ENCODE data around the gene LNX2.

The LNX2 gene

DNA sequence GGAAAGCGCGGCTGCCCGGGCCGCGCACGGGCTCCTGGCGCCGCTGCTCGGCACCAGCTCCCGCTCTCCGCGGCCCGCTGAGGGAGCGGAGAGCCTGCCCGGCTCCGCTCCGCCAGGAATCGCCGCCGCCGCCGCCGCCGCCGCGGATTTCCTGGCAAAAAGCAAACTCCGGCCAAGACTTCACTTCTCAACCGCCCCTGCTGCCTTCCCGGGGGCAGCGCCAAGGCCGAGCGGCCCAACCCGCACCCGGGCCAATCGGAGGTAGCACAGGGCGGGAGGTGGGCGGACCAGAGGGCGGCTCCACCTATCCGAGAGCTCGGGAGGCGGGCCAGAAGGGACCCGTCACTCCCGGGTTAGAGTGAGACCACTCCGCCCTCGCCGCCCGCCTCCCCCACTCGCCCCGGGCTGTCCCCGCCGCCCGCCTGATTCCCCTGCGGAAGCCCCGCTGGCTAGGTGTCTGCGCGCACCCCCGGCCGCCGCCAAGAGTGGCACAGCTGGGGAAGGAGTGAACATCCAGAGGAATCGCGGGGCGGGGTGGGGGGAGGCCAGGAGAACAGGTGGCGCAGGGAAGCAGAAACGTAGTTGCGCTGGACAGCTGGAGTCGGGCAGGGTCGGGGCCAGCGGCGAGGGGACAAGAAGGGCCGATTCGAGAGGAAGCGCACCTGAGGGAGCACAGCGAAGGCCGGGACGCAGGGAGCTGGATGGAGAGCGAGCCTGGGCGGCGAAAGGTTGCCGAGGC, at the start of gene LNX2:
LNX2 (minus strand) TSS at position 153 of the 739 bp plus-strand sequence. CDS start 38,826 bp downstream, outside the sequence.
- FAIRE-seq, result peak; percentile 83

DNA sequence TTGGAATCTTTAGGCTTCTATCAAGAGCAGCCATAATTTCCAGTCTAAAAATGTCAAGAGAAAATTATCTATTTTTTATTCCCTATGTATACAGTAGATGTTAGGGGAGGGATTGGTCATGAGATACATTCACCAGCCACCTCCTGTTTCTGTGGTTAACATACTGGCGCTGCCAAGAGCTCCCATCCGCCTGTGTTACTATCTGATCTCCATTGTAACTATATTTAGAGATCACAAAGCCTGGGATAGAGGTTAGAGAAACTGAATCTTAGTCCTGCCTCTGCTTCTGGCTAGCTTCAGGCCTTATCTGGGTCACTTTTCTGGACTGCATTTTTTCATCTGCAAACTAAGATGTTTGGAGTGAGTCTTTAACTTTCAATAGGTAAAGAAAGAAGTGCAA, 47.6 kb upstream of the LNX2 start:
- FAIRE-seq, result no peak

DNA sequence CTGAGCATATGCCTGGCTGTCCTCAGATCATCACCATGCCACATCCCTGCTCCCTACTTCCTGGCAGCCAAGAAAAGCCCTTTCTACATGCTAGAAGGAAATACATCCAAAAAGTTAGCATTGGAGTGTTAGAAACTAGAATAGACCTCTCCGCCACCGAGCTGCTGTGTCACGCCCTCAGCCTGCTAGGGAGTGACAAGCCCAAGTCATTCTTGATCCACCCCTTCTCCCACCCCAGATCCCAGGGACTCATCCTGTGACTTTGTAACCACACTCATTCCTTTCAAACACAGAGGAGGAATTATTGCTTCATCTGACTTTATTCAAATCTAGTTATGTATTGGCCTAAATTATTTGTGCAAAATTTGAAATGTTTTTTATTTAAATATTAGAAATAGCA, 46.6 kb upstream of the LNX2 start:
- FAIRE-seq, result no peak

DNA sequence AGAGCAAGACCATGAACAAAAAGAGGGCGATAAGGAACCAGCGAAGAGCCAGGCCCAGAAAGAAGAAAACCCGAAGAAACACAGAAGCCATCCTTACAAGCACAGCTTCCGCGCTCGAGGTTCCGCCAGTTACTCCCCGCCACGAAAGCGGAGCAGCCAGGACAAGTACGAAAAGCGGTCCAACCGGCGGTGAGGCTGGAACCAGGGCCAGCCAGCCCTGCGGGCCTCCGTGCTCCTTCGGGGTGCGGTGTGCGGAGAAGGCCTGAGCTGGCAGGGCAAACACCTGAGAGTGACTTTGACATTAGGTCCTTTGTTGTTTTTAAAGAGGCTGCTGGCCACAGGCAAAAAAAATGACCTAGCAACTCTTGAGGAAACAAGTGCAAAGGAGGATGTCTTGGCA, 45.4 kb upstream of the LNX2 start:
- no peak for FAIRE-seq

DNA sequence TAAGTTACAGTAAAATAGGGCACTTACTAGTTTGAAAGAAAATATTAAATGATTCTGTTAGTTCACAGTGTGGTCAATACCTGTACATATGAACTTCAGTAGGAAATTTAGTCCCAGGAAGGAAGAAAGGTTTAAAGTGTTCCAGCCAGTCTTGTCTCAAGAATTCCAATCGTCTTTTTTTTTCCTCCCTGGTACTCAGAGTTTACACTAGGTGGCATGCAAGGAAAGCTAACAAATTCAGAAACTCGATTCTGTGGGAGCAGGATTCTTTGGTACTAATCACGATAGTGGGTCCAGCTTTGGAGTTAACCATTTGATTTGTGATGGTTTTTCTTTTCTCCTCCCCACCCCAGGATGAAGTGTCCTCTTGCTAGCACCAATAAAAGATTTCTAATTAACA, 45.0 kb upstream of the LNX2 start:
- FAIRE-seq, result no peak

DNA sequence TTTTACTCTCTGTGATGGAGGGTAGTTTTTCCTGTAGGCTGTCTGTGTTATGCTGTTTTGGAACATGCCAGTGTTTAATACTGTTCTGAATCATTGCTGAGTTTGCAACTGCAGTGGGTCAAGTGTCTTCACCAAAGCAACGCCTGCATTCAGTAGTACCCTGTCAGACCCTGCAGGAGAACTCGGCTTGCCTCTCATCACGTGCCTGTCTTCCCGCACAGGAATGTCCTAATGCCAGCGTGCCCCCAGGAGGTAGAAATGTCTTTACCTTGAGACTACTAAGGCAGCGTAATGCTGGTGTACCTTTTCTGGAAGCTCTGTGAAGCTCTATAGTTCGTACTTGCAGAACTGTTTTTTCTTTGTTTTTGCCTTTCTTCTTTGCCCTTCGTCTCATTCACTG, 43.6 kb upstream of the LNX2 start:
- FAIRE-seq, result no peak

DNA sequence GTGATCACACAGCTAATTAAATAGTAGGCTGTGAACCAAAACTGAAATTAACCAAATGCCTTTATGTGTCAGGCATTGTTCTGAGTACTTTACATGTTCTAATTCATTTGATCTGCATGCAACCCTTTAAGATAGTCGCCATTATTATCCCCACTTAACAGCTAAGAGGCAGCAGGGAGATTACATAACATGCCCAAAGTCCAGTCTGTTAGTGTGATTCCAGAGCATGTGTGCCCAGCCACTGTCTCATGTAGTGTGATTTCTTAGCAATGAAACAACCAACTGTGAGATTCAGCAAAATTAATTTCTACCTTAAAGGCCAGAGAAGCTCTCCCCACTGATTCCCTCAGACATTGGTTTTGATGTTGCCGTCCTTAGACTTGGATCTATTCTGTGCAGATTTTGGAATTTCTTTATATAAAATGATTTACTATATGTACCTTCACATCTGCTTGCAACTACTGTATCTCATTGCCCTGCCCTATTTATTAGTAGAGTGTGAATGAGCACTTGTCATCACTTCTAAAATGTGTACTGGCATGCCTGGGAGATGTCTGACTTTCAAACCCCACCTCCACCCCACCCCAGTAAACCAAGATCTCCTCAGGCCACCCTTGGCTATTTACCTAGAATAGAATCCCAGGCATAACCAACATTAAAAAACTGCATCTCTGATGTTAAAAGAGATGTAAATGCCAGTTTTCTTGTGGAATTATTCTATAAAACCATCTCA, 42.6 kb upstream of the LNX2 start:
- no peak for FAIRE-seq

DNA sequence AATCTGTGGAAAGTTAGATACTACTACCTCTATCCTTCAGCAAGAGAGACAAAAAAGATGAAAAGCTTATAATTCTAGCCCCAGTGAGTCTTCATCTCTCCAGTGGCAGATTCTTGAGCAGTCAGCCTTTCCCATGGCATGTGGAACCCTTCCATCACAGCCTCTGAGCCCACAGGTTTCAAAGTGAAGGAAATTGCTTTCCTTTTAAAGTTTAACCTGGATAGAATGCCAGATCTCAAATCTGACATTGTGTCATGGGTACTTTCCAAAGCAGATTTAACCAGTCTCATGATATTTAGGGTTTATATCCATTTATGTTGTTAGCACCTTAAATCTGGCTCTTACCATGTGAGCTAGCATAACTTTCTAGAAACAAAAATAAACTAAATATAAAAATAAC, 40.7 kb upstream of the LNX2 start:
- no peak for FAIRE-seq

DNA sequence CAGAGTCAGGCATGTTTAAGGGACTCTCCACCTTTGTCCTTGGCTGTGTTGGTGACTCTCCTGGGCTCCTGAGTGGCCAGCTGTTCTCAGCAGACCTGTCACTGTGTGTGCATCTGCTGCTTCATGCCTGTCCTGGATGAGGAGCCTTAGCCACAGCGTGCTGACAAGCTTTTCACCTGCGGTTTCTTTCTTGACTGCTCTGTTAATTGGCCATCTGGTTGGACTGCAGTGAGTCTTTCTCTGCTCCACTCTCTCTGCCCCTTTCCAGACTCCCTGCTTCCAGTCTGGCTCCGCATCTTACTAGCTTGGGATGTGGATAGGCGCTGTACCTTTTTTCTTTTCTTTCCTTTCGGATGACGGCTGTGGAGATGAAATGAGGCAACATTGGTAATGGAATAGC, 40.2 kb upstream of the LNX2 start:
- no peak for FAIRE-seq

DNA sequence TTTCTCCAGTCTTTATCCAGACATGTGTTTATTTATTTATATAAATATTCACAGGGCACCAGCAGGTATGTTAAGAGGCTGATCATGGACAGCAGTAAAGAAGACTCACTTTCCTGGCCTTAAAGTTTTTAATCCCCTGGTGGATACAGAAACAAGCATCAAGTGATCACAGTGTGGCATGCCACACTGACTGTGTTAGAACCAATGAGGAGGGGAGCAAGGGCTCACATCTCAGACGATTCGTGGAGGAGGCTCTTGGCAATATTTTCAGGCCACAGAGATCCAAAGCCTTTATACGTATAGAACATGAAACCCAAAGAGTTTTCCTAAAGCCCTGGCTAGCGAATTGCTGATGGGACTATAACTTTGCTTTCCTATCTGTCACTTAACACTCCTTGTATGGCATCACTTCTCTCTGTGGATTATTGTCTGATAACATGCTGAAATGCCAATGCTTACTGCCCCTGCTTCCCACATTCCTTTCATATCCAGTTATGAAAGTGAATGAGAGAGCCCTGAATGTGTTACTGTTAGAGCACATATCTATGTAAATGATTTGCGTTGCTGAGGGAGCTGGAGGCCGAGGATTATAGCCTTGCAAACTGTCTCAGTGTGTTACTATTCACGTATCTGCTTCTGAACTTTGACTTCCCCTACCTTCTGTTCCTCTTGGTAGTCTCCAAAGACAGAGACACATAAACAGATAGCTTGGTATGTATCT, 39.0 kb upstream of the LNX2 start:
- no peak for FAIRE-seq

DNA sequence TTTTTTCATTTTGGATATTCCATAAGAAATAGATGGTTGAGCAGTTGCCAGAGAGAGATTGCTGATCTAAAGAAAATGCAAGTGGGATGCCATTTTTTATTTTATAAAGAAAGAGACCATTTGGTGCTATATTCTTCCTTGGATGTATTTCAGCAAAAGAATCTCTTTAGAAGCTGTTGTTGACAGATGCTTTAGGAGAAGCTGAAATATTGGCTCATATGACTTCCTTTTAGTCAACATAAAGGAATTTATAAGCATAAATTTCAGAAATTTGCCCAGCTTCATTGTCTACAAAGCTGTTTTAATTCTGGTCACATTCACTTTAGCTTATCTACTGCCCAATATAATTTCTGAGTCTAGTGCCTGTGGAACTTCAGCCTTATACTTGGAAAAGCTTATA, 38.2 kb upstream of the LNX2 start:
- no peak for FAIRE-seq

DNA sequence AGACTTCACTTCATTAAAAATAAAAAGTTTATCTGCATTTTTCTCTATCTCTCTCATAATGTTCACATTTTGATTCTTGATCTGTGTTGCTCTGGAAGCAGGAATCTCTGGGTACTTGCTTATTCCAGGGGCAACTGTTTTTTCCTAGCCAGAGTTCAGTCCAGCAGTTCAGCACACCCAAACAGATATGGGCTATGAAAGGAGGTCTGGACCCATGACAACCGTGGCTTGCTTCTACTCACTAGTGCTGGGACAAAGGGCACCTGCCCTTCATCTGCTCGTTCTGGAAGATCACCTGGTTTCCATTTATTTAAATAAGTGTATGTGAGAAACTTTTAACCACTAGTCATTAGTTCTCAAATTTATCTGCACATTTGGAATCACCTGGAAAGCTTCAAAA, 37.4 kb upstream of the LNX2 start:
- no peak for FAIRE-seq

DNA sequence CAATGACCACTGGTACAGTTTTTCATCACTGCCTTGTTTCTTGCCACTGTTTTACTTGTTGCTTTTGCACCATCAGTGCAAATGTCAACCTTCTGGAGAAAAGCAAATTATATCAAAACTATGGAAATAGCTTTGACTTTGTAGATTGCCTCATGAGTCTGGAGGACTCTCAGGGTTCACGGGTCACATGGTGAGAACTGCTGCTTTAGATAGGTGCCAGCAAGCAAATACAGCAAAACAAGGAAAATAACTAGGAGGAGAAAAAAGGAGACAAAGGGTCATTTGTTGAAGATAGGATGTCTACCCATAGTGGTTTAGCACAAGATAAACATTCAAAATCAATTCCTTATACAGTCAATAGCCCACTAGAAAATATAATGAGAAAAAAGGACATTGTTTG, 34.5 kb upstream of the LNX2 start:
- FAIRE-seq, result no peak

DNA sequence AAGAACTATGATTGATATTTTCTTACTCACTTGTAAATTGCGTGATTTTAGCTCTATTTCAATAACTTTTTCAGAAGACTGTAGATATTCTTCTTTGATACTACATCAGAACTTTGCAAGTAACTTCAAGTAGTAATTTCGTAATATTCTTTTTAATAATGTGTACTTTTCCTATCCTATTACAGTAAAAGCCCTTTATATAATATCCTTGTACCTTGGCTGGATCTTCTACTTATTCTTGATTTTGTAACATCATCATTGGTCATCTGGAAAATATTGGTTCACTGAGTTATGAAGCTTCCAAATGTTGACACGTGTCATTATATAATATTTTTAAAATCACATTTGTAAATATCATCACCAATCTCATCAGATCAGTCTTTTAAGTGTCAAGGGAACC, 33.7 kb upstream of the LNX2 start:
- FAIRE-seq, result no peak

DNA sequence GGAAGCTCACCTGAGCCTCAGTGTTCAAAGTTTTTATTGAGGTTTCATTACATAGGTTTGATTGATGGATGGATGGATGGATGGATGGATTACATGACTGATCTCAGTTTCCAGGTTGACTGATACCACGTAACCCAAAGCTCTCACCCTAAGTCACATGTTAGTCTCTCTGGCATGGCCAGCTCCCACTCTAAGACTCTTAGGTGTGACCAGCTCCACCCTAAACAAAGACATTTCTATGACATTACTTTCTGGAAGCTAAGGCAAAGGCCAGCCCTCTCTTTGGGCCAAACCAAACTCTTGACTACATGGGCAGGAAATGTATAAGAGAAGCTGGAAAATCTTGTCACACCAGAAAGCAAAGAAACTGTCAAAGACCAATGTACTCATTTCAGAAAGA, 30.0 kb upstream of the LNX2 start:
- no peak for FAIRE-seq

DNA sequence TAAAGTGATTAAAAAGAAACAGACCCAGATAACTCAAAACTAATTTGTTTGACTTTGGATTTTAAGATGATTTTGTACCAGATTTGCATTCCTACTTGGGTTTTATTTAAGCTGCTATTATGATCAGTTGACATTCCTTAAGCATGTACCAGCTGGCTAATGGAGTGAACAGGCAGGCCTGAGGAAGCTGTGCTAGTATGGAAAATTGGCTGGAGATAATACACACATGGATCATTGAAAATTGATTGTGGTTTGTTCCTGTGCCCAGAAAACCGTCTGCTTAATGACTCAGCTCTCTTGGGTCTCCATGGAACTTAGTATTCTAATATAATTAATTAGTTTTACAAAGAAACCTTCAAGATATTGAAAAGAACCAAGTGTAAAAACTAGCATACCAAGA, 24.0 kb upstream of the LNX2 start:
- no peak for FAIRE-seq

DNA sequence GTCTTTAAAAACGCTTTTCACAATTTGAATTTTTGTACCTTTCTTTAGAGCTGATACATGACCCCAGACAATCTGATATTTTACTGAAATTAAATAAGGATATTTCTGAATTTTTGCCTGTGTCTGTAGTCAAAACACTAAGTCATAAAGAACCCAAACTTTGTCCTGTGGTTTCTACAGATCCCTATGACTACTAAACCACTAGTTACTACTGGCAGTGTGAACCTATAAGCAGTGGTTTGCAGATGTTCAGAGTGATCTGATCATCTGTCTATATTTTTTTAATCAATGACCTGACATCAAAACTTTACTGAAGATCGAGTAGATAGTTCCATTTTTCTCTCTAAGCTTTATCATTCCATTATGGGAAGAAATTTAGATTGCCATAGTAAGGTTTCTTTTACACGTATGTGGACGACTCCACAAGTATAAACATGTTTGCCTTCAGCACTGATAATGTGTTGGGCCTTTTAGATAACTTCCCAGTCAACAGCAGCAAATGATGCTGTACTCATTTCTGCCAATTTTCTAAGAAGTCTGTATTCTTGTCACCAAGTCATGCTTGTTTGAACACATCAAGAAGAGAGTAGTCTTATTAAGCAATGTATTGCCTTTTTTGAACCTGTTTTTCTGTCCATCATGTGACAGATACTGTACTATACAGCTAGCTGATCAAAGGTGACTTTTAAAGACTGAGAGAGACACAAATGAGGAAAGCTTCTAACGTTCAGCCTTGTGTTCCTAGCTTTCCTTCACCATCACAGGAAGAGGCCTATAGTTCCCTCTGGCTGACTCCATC, 23.2 kb upstream of the LNX2 start:
- FAIRE-seq, result no peak

DNA sequence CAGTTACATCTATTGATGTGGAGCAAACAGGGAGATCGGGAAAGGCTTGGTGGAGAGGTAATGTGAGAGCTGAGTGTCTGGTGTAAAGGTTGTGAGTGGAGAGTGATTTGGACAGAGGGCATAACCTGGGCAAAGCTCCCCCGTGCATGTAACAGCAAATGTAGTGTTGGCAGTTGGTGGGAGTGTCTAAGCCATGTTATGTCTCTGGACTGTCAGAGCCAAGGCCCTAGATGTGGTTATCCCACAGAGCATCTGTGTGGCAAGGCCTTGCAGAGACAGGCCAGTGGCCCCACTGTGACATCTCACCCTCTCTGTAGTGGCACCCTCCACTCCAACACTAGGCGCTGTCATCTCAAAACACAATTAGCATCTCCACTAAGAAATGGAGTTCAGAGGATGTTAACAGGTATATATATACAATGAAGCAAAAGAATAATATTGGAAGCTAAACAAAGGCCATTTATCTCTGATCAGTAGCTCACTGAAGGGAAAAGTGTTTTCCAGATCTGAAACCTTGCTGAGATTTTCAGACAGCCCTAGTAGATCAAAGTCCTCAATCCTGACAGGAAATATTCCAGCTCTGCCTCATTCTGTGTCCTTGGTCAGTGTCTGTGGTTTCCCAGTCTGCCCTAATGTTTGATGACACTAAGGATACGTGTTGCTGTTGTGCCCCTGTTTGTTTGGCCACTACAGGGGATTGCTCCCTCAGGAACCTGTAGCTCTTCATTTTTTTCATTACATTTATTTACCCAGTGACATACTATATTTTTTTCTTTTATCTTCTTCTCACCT, 21.6 kb upstream of the LNX2 start:
- FAIRE-seq, result no peak

DNA sequence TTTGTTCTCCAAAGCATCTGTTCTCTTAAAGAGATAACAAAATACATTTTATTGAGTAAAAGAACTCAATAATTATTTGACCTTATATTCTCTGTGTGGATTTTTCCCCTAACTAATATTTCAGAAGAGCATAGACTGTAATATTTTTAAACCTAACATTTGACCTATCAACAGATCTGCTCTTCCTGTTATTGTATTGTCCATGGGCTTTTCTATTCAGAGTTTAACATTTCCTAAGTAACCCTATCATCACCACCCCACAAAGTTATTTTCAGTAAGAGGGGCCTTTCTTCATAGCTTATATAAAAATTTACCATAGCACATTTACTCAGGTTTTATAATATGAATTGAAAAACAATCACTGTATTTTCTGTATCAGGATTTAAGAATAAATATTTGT, 18.9 kb upstream of the LNX2 start:
- FAIRE-seq, result no peak

DNA sequence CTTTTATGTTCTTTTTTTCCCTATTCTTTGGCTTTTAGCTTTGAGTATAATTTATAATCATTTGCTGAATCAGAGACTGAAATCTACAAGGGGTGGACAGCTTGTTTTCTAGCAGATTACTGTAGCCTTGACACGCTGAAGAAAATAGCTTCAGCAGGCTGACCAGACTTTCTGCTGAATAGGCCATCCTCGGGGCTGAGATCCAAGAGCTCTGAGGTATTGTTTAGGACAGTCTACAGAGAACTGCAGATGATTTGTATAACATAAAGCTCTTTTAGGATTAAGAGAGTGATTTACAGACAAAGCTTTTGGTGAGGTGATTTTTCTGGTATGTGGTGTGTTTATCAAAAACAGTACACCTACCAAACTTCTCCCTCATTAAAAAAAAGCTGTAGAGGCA, 18.2 kb upstream of the LNX2 start:
- FAIRE-seq, result no peak

DNA sequence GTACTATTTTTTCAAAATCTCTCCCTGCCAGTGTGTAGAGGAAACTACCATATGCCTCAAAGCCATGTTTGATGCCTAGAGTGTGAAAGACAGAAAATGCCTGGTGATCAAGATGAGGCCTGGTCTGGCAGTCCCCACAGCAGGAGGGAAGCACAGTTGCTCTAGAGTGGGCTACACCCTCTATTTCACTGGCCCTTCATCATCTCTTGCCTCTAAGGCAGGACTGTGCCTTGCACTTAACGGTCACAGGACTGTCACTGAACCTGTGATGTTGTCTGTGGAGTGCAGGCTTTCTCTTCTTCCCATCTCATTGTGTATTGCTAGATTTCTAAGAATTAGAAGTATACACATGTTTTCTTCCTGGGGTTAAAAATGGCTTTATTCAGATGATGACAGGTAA, 17.7 kb upstream of the LNX2 start:
- no peak for FAIRE-seq

DNA sequence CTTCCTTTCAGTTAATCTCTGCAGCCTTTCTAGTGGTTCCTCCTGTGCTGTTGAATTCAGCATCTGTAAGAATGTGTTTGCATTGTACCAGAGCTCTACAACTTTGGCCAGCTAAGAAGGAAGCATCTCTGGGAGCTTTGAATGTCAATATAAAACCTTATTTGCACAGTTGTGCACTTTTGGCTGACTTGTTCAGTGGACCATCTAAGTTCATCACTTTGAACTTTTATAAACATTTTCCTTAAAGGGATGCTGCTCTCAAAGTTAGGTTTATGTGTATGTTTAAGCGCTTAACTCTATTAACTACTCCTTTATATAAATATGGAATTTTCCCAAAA, 16.9 kb upstream of the LNX2 start:
- FAIRE-seq, result no peak

Data from G401.6 (cell line).